Ecto neural progenitor cell (in vitro differentiated cells): ENCODE results near the gene SRCAP.
A peak's percentile ranks its signal among the peaks of the same experiment; 100 is the strongest.

Experiments used
- DNase-seq: peaks from one replicate; pipeline ENCODE4 v3.0.0-alpha.2; 2018; ENCODE audit warnings: low spot score

Gene SRCAP

DNA sequence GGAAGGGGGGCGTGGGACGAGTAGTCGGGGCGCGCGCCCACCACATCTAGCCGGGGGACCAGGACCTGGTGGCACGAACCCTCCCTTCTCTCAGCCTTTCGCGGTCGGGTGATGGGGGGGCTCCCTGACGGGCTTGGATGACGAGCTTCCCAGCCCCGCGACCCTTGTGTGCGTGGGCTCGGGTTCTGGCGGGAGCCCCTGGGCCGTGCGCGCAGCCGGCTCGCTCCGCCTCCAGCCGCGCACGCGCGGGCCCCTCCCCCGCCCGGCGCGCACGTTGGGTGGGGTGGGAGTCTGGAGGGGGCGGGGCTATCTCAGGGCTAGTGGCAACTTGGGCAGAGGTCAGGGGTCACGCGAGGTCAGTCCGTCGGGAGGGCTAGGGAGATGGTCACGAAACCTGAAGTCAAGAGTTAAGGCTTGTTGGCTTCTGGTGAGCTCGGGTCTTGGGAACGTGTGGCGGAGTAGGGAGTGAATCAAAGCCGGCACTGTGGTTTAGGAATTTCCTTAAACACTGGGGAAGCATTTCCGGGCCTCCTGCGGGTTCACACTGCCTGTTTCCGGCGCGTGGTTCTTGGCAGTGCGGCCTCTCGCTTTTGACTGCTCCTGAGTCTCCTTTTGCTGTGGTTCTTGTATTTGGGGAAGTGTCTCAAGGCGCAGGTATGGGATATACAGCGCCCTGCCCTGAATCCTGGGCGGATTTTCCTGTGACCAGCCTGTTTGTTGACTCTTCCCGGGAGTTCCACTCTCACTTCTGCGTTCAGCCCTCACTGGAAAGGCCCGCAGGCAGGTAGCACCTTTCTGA lies at the start of gene SRCAP:
TSS of gene SRCAP (plus strand) at position 356 of the 799 bp plus-strand sequence. CDS start 1,654 bp downstream, outside the sequence.
- peak; percentile 91 for DNase-seq

DNA sequence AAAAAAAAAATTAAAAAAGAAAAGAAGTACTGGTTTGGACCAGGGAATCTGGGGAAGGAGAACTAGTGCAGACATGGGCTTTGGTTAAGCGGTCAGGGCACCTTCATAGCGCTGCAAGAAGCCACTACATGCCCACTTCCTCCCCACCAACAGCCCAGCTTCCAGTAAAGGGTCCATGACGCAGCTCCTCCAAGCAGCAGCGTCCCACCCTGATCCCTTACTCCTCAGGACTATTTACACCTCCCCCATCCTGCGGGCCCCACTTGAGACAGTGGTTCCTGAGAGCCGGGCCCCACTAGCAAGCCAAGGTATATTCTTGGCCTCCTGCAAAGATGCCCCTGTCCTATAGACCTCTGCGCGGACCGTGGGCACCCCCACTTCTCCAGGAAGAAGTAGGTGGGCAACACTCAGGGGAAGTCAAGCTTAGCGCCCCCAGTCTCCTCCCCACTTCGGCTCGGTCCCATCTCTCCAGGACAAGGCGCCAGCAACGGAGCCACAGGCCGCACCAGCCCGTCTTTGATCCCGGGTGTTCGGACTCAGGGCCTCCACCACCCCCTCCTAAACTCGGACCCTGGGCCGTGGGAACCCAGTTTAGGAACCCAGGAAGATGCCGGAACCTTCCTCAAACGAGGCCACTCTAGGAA lies 49.1 kb upstream of the SRCAP start:
- DNase-seq, result no peak

DNA sequence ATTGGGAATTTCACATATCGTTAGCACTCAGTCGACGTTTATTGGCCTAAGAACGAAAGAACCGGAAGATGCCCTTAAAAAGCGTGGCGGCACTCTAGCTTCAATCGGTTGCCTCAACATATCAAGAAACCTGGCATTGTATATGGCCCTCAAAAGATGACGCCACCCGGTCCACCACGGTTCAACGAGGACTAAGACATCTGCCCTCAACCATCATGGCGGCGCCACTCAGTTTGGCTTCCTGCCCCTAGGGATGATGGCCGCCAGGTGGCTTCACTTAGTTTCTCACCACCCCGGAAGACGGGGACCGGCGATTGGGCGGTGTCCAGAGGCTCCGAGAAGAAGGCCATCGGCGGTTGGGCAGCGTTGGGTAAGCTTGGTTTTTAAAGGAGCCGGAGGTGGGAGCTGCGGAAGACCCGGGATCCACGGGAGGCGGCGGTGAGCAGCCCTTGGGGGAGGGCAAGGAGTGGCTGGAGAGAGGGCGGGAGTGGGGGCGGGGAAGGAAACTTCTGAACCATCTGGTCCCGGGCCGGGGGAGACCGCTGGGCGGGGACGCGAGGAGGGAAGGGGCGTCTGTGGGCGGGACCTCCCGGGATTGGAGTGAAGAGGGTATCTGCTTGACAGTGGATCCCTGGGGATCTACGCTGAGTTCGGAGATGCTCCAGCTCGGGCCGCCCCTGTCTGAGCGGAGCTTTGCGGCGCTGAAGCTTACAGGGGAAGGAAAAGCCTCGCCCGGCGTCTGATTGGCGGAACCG lies 48.4 kb upstream of the SRCAP start, which contains the start of gene PRR14:
TSS of gene PRR14 (plus strand) at position 592 of the 755 bp plus-strand sequence. CDS start 686 bp downstream, outside the sequence.
- peak; percentile 99 for DNase-seq

DNA sequence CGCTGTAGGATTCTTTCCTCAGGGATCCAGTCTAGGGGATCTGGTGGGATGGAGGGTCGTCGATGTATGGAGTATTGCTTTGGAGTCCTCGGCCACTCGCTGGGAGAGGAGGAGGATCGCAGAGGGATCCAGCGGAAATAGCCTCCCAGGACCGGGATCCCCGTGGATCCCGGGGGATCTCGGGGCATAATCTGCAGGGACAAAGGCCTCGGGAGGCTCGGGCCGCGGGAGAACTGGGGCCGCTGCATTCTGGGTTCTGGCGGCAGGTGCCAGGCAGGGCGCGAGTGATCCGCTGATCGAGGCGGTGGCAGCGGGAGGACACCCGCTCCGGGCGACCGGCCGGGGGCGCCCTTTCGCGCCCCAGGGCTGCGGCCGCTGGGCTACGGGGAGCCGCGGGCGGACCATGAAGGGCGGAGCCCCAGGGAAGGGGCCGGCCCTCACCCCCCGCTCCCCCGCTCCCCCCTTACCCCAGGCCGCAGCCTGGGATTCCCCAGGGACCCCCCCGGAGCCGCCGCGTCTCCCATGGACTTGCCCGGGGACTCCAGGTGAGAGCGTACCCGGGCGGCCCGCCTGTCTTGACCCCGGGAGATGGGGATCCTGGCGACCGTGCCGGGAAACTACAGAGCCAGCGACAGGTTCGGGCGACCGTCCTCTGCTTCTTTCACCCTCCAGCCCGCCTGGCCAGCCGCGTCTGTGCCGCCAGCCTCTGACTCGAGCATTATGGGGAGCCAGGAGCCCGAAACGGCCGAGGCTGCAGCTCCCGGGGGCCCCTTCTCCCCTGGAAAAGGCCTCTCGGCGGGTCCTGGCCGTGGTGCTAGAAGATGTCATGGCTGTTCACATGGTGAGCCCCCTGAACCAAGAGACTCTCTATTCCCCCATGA lies 47.6 kb upstream of the SRCAP start:
- peak; percentile 81 for DNase-seq

DNA sequence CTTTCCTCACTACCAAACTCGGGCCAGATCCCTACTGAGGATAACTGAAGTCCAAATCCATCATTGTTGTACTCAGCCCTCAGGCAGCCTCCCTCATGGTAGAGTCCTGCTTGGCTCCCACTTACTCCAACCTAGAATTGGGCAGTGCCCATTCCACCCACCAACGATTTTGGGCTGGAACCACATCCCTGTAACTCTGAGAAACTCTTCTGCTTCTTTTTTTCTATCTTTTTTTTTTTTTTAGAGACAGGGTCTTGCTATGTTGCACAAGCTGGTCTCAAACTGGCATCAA lies 47.0 kb upstream of the SRCAP start:
- no peak for DNase-seq

DNA sequence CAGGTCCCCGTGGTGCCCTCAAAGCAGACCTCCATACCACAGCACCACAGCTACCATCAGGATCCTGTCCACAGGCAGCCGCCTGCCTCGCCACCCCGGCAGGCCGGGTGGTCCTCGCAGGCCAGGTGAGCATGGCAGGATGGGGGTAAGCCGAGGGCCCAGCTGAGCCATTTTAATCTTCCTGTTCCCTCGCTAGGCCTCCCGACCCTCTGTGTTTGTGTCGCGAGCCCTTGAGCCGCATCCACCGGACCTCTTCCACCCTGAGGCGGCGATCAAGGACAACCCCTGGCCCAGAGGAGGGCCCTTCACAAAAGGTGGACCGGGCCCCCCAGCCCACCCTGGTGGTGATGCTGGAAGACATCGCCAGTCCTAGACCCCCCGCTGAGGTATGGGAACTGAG lies 46.3 kb upstream of the SRCAP start:
- DNase-seq, result no peak

DNA sequence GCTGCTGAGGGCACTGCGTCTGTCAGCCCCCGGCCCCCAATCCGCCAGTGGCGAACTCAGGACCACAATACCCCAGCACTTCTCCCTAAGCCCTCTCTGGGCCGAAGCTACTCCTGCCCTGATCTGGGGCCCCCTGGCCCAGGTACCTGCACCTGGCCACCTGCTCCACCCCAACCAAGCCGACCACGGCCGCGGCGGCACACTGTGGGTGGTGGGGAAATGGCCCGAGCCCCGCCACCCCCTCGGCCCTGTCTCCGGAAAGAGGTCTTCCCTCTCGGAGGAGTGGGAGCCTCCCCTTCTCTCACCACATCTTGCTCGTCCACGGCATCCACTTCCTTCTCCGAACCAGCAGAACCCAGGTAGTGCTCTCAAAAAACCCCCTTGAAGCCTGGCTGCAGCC lies 44.1 kb upstream of the SRCAP start:
- no peak for DNase-seq

DNA sequence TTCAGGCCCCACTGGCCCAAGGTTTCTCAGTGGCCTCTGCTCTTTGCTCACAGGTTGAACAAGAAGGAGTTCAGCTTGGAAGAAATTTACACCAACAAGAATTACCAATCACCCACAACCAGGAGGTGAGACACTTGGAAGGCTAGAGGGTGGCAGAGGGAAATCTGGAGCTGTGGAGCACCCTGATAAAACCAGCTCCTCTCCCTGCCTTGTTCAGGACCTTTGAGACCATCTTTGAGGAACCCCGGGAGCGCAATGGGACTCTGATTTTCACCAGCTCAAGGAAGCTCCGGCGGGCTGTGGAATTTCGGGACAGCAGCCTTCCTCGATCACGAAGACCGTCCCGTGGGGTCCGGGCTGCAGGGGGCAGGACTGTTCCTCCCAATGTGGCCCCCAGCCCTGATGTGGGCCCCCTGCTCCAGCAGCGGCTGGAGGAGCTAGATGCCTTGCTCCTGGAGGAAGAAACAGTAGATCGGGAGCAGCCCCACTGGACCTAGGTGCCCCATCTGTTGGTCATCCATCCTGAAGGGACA lies 43.1 kb upstream of the SRCAP start:
- no peak for DNase-seq

DNA sequence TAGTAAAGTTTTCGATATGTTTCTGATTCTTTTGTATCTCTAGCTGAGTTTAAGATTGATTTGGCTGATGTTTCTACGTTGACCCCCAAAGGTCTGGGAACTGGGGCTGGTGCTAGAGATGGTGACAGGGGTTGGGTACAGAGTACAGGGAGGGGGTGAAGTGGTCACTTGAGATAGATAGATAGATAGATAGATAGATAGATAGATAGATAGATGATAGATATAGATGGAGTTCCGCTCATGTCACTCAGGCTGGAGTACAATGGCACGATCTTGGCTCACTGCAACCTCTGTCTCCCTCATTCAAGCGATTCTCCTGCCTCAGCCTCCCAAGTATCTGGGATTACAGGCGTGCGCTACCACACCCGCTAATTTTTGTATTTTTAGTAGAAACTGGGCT lies 42.6 kb upstream of the SRCAP start:
- no peak for DNase-seq

DNA sequence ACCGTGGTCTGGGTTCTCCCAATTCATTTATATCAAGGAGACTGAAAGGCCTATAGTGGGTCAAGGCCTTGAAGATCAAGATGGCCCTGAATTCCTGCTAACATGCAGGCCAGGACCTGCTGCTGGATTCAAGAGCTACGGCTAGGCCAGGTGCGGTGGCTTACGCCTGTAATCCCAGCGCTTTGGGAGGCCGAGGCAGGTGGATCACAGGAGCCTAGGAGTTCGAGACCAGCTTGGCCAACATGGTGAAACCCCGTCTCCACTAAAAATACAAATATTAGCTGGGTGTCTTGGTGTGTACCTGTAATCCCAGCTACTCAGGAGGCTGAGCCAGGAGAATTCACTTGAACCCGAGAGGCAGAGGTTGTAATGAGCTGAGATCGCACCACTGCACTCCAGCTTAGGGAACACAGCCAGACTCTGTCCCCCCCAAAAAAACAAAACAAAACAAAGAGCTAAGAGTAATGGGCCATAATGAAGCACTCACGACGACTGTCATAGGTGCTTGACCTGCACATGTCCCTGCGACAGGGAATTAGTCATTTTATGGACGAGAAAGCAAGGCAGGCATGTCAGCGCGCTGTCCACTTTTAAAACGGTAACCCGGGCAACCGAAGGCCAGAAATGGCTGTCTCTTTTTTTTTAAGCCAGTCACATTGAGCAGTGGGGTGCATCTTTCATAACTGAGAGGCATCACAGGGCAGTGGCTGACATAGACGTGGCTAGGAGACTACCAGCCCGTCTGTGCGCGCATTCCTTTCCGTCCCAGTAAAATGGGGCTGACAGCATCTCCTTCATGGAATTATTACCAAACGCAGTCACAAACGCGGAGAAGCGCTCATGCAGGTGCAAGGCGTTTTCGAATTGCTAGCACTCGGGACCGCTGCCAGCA lies 41.8 kb upstream of the SRCAP start:
- DNase-seq, result peak; percentile 57

DNA sequence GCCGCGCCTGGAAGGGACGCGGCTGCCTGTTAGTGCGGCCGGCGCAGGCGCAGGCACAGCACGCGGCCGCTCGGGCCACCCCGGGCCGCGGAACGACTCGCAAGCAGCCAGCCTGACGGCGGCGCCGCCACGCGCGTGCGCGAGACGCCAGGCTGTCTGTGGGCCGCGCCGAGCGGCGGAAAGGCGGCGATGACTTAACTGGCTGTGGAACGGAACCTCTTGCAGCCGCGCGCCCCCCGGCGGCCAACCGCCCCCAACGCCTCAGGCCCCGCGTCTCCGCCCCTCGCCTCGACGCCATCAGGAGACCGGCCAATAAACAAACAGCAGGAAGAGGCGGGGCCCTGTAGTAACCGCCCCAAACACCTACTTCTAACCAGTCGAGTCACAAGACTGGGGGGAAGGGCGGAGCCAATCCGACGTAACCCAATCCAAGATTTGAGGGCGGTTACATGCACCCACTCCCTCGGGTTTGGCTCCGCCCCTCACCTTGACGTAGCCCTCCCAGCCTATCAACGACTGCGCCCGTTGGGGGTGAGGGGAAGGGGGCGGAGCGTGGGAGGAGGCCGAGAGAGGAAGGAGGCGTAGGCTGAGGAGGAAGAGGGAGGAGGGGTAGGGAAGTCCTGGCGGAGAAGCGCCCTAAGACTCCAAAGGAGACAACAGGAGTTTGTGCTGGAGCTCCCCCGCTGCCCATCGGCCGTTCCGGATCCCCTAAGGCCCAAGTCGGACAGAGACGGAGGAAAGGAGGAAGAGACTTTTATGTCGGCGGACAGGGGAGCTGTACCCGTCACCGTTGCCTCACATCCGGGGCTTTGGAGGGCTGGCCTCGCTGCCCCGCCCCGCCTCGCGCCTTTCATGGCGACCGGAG lies 40.9 kb upstream of the SRCAP start, which contains the start of gene FBRS:
TSS of gene FBRS (plus strand) at position 566 of the 865 bp plus-strand sequence. CDS start 1,088 bp downstream, outside the sequence.
- DNase-seq, result peak; percentile 99

DNA sequence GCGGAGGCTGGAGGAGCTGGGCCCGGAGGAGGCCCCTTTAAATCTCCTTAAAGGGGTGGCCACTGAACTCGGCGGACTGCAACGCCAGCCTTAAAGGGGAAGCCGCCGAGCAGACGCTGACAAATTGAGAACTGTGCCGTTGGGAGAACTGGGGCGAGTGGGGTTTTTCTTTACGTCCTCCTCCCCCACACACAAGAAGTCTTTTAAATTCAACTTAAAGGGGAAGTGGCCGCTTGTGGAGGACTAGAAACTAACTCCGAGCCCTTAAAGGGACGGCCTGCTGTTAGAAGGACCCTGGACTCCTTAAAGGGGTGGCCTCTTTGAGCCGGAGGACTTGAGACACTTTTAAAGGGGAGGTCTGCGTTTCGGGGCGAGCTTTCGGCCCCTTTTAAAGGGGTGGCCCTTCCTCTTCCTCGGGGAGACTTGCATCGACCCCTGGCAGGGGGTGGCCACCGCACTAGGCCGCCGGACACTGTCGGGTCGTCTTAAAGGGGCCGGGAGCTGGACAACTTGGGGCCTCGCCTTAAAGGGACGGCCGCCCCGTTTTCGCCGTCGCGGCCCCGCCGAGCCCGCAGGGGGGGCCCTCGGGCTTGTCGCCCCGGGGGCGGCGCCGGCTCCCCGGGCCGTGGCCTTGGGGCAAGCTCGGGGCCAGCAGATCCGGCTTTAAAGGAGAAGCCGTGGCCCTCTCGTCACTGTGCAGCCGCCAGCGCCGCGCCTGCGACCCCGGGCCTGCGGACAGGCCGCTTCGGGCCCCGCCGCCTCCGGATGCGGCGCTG lies 40.1 kb upstream of the SRCAP start:
- peak; percentile 77 for DNase-seq

DNA sequence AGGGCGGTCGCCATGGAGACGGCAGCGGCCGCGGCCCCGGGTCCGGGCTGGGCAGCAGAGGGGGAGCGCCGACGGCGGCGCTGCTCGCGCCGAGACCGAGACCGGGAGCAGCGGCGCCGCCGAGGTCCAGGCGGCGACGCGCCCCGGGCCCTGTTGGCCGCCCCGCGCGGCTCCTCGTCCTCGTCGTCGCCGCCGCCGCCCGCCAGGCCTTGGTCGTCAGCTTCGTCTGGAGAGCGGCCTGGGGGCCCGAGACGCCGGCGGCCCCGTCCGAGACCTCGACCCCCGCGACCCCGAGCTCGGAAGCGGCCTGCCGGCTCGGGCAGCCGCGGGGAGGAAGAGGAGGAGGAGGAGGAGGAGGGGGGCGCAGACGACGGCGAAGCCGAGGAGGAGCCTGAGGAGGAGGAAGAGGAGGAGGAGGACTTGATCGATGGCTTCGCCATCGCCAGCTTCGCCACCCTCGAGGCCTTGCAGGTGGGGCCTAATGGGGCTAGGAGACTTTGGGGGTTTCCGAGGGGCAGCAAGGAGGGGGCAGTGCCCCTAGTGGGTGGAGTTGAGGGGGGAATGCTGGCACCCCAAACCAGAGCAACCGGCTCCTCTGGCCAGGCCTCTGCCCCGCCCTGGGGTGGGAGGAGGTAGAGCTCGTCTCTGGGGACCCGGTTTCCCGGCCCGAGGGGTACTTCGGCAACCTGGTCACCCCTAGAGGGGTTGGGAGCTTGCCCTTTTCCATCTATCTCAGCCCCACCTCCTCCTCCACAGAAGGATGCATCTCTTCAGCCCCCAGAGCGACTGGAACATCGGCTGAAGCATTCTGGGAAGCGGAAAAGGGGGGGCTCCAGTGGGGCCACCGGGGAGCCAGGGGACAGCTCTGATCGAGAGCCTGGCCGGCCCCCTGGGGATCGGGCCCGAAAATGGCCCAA lies 39.2 kb upstream of the SRCAP start:
- DNase-seq, result no peak

DNA sequence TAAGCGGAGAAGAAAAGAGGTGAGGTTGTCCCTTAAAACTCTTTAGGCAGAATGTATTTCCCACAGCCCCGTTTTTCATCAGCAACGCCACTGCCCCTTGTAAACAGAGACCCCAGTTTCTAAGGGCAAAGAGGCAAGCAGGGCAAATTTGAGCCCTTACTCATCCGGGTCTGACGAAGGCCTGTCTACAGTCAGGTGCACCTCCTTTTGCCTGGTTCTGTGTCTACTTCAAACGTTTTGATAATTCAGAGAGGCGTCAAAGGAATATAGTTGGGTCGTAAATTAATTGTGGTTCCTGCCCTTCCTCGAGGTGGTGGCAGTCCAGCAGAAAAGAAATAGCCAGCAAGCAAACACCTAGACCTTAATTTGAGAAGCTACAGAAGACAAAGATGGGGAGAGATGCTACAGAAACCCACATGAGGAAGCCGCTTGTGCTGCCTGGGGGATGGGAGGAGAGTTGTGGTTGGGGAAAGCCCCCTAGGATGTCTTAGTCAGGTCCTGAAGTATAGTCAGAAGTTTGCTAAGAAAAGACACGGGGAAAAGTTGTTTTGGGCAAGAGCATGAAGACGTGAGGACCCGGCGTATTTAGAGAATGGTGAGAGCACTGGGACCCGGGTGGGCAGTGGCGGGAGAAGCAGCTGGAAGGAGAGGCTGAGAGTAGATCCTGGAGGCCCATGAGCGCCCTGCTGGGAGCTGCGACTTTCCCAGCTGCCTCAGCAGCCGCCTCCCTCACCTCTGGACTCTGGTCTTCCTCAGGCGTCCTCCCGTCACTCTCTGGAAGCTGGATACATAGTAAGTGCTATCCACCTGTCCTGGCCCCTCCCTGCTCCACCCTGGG lies 38.3 kb upstream of the SRCAP start:
- DNase-seq, result no peak

DNA sequence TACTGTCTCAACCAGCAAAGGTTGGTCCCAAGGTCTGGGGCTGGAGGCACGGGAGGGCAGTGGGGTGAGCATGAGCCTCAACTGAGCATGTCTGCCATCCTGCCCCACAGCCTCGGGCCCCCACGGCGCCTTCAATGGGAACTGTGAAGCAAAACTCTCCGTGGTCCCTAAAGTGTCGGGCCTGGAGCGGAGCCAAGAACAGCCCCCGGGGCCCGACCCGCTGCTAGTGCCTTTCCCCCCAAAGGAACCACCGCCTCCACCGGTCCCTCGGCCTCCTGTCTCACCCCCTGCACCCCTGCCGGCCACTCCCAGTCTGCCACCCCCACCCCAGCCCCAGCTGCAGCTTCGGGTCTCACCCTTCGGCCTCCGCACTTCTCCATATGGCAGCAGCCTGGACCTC lies 36.5 kb upstream of the SRCAP start:
- DNase-seq, result no peak

DNA sequence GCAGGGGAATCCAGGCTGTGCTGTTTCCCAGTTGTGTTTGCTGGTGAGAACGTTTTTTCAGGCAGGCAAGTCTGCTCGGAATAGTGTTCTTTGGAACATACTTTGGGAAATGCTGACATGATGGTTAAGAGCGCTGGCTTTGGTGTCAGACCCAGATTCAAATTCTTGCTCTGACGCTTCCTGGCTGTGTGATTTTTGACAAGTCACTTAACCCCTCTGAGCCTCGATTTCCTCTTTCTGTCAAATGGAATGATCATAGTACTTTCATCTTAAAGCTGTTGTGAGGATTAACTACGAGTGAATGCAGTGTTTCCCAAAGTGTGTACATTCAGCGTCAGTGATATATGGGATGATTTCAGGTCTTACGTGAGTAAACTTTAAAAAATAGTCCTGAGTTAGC lies 35.9 kb upstream of the SRCAP start:
- no peak for DNase-seq

DNA sequence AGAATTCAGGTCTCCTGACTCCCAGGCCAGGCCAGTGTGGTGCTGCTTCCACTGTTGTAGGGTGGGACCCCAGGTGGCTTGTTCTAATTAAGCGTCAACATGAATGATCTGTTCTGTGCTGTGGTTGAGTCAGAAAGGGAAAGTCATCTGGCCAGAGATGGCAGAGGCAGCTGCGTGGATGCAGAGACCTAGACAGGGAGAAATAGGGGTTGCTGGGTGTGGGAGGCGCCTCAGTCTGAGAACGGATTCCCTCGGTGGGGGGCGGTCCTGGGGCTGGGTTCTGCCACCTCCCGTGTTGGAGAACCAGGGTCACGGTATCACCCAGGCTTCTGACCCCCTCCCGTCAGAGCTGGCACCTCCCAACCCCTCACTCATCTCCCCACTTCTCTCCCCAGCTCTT lies 35.2 kb upstream of the SRCAP start:
- DNase-seq, result no peak
